Measurements from ENCODE around the gene NELL2.

The NELL2 gene

GRCh38 chr12:44663291-44663690 lies 212.8 kb downstream of the NELL2 start:
- Mint-ChIP-seq H3K4me1 (no peaks in the 10 kb centered on the region), H3K27ac (ENCODE audit: low read depth) (no peak overlapping the region), H3K36me3 (ENCODE audit: insufficient read depth) (peaks cover 8% of the 10 kb centered on the region), H3K27me3 (no peaks in the 10 kb centered on the region), H3K9me3 (no peaks in the 10 kb centered on the region), H3K4me3 (no peak overlapping the region)
- ATAC-seq (replicated peaks; ENCODE audit: extremely low read depth, poor library complexity, severe bottlenecking) (no peak), DNase-seq (ENCODE audit: low spot score in 2 of 2) (no peak)

GRCh38 chr12:44655846-44656245 lies 220.3 kb downstream of the NELL2 start:
- peaks cover 5% of the 10 kb centered on the region for H3K36me3 Mint-ChIP-seq (ENCODE audit: insufficient read depth)
- H3K9me3 Mint-ChIP-seq = no peaks in the 10 kb centered on the region
- no peaks in the 10 kb centered on the region for H3K27me3 Mint-ChIP-seq
- H3K27ac Mint-ChIP-seq (ENCODE audit: low read depth) = no peak overlapping the region
- peaks cover 6% of the 10 kb centered on the region for H3K4me1 Mint-ChIP-seq
- DNase-seq (ENCODE audit: low spot score in 2 of 2) (no peak), ATAC-seq (replicated peaks; ENCODE audit: extremely low read depth, poor library complexity, severe bottlenecking) (no peak)
- no peak overlapping the region for H3K4me3 Mint-ChIP-seq

GRCh38 chr12:44654646-44655639 lies 221.2 kb downstream of the NELL2 start:
- H3K27ac Mint-ChIP-seq (ENCODE audit: low read depth) = no peak overlapping the region
- no peaks in the 10 kb centered on the region for H3K27me3 Mint-ChIP-seq
- H3K36me3 Mint-ChIP-seq (ENCODE audit: insufficient read depth) = peaks cover 6% of the 10 kb centered on the region
- DNase-seq (ENCODE audit: low spot score in 2 of 2) (no peak), ATAC-seq (replicated peaks; ENCODE audit: extremely low read depth, poor library complexity, severe bottlenecking) (no peak)
- no peak overlapping the region for H3K4me3 Mint-ChIP-seq
- no peaks in the 10 kb centered on the region for H3K9me3 Mint-ChIP-seq
- H3K4me1 Mint-ChIP-seq = peaks cover 6% of the 10 kb centered on the region

GRCh38 chr12:44653861-44654527 lies 222.1 kb downstream of the NELL2 start:
- Mint-ChIP-seq H3K36me3 (ENCODE audit: insufficient read depth) (peaks cover 9% of the 10 kb centered on the region), H3K27ac (ENCODE audit: low read depth) (no peak overlapping the region), H3K9me3 (no peaks in the 10 kb centered on the region), H3K4me1 (peaks cover 6% of the 10 kb centered on the region), H3K27me3 (no peaks in the 10 kb centered on the region), H3K4me3 (no peak overlapping the region)
- DNase-seq (ENCODE audit: low spot score in 2 of 2) (no peak), ATAC-seq (replicated peaks; ENCODE audit: extremely low read depth, poor library complexity, severe bottlenecking) (no peak)

GRCh38 chr12:44649693-44650092 lies 226.4 kb downstream of the NELL2 start:
- H3K9me3 Mint-ChIP-seq = no peaks in the 10 kb centered on the region
- H3K36me3 Mint-ChIP-seq (ENCODE audit: insufficient read depth) = peaks cover 9% of the 10 kb centered on the region
- no peak for DNase-seq (ENCODE audit: low spot score in 2 of 2)
- no peaks in the 10 kb centered on the region for H3K27me3 Mint-ChIP-seq
- no peak overlapping the region for H3K4me3 Mint-ChIP-seq
- H3K4me1 Mint-ChIP-seq = peaks cover 10% of the 10 kb centered on the region
- no peak overlapping the region for H3K27ac Mint-ChIP-seq (ENCODE audit: low read depth)
- no peak for ATAC-seq (replicated peaks; ENCODE audit: extremely low read depth, poor library complexity, severe bottlenecking)

- H3K27me3 Mint-ChIP-seq = no peaks in the 10 kb centered on the region
- H3K4me3 Mint-ChIP-seq = no peak overlapping the region
- ATAC-seq (replicated peaks; ENCODE audit: extremely low read depth, poor library complexity, severe bottlenecking) = no peak
- H3K4me1 Mint-ChIP-seq = peaks cover 5% of the 10 kb centered on the region
- DNase-seq (ENCODE audit: low spot score in 2 of 2) = no peak
- H3K9me3 Mint-ChIP-seq = no peaks in the 10 kb centered on the region
- peaks cover 9% of the 10 kb centered on the region for H3K36me3 Mint-ChIP-seq (ENCODE audit: insufficient read depth)
- no peak overlapping the region for H3K27ac Mint-ChIP-seq (ENCODE audit: low read depth)
These were observed 228.0 kb downstream of the NELL2 start for GRCh38 chr12:44647917-44648690.

- no peak for DNase-seq (ENCODE audit: low spot score in 2 of 2)
- ATAC-seq (replicated peaks; ENCODE audit: extremely low read depth, poor library complexity, severe bottlenecking) = no peak
- Mint-ChIP-seq H3K4me1 (no peaks in the 10 kb centered on the region), H3K4me3 (no peak overlapping the region), H3K27ac (ENCODE audit: low read depth) (no peak overlapping the region), H3K9me3 (no peaks in the 10 kb centered on the region), H3K27me3 (no peaks in the 10 kb centered on the region), H3K36me3 (ENCODE audit: insufficient read depth) (peaks cover 15% of the 10 kb centered on the region)
These were observed 235.5 kb downstream of the NELL2 start for GRCh38 chr12:44640427-44641190.

GRCh38 chr12:44637875-44638274 lies 238.2 kb downstream of the NELL2 start:
- no peak for DNase-seq (ENCODE audit: low spot score in 2 of 2)
- no peak overlapping the region for H3K27ac Mint-ChIP-seq (ENCODE audit: low read depth)
- no peak for ATAC-seq (replicated peaks; ENCODE audit: extremely low read depth, poor library complexity, severe bottlenecking)

GRCh38 chr12:44628180-44628579 lies 247.9 kb downstream of the NELL2 start:
- H3K9me3 Mint-ChIP-seq = no peaks in the 10 kb centered on the region
- no peak for ATAC-seq (replicated peaks; ENCODE audit: extremely low read depth, poor library complexity, severe bottlenecking)
- no peak overlapping the region for H3K4me3 Mint-ChIP-seq
- H3K27ac Mint-ChIP-seq (ENCODE audit: low read depth) = no peak overlapping the region
- H3K4me1 Mint-ChIP-seq = peaks cover 5% of the 10 kb centered on the region
- H3K36me3 Mint-ChIP-seq (ENCODE audit: insufficient read depth) = peaks cover 4% of the 10 kb centered on the region
- no peaks in the 10 kb centered on the region for H3K27me3 Mint-ChIP-seq
- DNase-seq (ENCODE audit: low spot score in 2 of 2) = no peak

More at GRCh38 chr12:44637875-44638274, 238.2 kb downstream of the NELL2 start:
- H3K4me1 Mint-ChIP-seq = no peaks in the 10 kb centered on the region
- H3K9me3 Mint-ChIP-seq = no peaks in the 10 kb centered on the region
- H3K36me3 Mint-ChIP-seq (ENCODE audit: insufficient read depth) = peaks cover 15% of the 10 kb centered on the region
- H3K27me3 Mint-ChIP-seq = no peaks in the 10 kb centered on the region
- no peak overlapping the region for H3K4me3 Mint-ChIP-seq

GRCh38 chr12:44627387-44628166 lies 248.5 kb downstream of the NELL2 start:
- H3K36me3 Mint-ChIP-seq (ENCODE audit: insufficient read depth) = peaks cover 4% of the 10 kb centered on the region
- H3K27me3 Mint-ChIP-seq = no peaks in the 10 kb centered on the region
- H3K4me1 Mint-ChIP-seq = peaks cover 5% of the 10 kb centered on the region
- DNase-seq (ENCODE audit: low spot score in 2 of 2) (no peak), ATAC-seq (replicated peaks; ENCODE audit: extremely low read depth, poor library complexity, severe bottlenecking) (no peak)
- no peaks in the 10 kb centered on the region for H3K9me3 Mint-ChIP-seq
- H3K4me3 Mint-ChIP-seq = no peak overlapping the region
- H3K27ac Mint-ChIP-seq (ENCODE audit: low read depth) = no peak overlapping the region

- no peak overlapping the region for H3K4me3 Mint-ChIP-seq
- H3K36me3 Mint-ChIP-seq (ENCODE audit: insufficient read depth) = peaks cover 4% of the 10 kb centered on the region
- no peaks in the 10 kb centered on the region for H3K27me3 Mint-ChIP-seq
- ATAC-seq (replicated peaks; ENCODE audit: extremely low read depth, poor library complexity, severe bottlenecking) (no peak), DNase-seq (ENCODE audit: low spot score in 2 of 2) (no peak)
- no peak overlapping the region for H3K27ac Mint-ChIP-seq (ENCODE audit: low read depth)
- H3K9me3 Mint-ChIP-seq = no peaks in the 10 kb centered on the region
- peaks cover 5% of the 10 kb centered on the region for H3K4me1 Mint-ChIP-seq
These were observed 249.2 kb downstream of the NELL2 start for GRCh38 chr12:44626883-44627282.
